Measurements from ENCODE around the gene ZNF544. TPM values are rescaled to one million over a fixed set of nuclear protein-coding genes. Genes with fewer than 3 reads are reported as not detected.
"Not testable (repeated sequence)": the region's sequence is repeated elsewhere in the genome, so short reads cannot be mapped to it uniquely, and the experiment has no call there.

The ZNF544 gene
- total and polyA plus RNA-seq, 2 experiments from 2014 or later = 35.9 to 103 TPM

GRCh38 chr19:58229255-58229639 is 533 bp downstream of the ZNF544 start:
- H3K27ac ChIP-seq = peak overlapping the region; percentile 84
- peaks cover 30% of the 10 kb centered on the region for H3K36me3 ChIP-seq
- TF ChIP-seq CTCF (IDR thresholded peaks at IDR 0.05; ENCODE audit: low read depth, low read length) = no peak
- no peaks in the 10 kb centered on the region for H3K27me3 ChIP-seq
- peak overlapping the region; percentile 53 for H3K4me3 ChIP-seq
- H3K9me3 ChIP-seq (ENCODE audit: low read depth) = no peaks in the 10 kb centered on the region
- DNase-seq (ENCODE audit: low read depth in 1 of 2, low spot score in 1 of 2) = peak; percentile 36
- H3K4me1 ChIP-seq (ENCODE audit: low read depth) = peaks cover 5% of the 10 kb centered on the region

GRCh38 chr19:58237324-58237723 is 8.6 kb downstream of the ZNF544 start:
- no peak for DNase-seq (ENCODE audit: low read depth in 1 of 2, low spot score in 1 of 2)
- Histone ChIP-seq H3K27ac (no peak overlapping the region), H3K27me3 (no peaks in the 10 kb centered on the region), H3K4me3 (no peak overlapping the region), H3K36me3 (peaks cover 31% of the 10 kb centered on the region), H3K9me3 (ENCODE audit: low read depth) (no peaks in the 10 kb centered on the region), H3K4me1 (ENCODE audit: low read depth) (no peaks in the 10 kb centered on the region)
- TF ChIP-seq CTCF (IDR thresholded peaks at IDR 0.05; ENCODE audit: low read depth, low read length) = no peak

GRCh38 chr19:58243351-58243750 is 14.6 kb downstream of the ZNF544 start:
- Histone ChIP-seq H3K4me1 (ENCODE audit: low read depth) (no peaks in the 10 kb centered on the region), H3K27ac (no peak overlapping the region), H3K27me3 (no peaks in the 10 kb centered on the region), H3K4me3 (no peak overlapping the region), H3K36me3 (peaks cover 61% of the 10 kb centered on the region), H3K9me3 (ENCODE audit: low read depth) (peaks cover under 1% of the 10 kb centered on the region)
- no peak for TF ChIP-seq CTCF (IDR thresholded peaks at IDR 0.05; ENCODE audit: low read depth, low read length)
- DNase-seq (ENCODE audit: low read depth in 1 of 2, low spot score in 1 of 2) = no peak

GRCh38 chr19:58248886-58249285 is 20.2 kb downstream of the ZNF544 start:
- no peak overlapping the region for H3K27ac ChIP-seq
- H3K27me3 ChIP-seq = no peaks in the 10 kb centered on the region
- TF ChIP-seq CTCF (IDR thresholded peaks at IDR 0.05; ENCODE audit: low read depth, low read length) = no peak
- no peak overlapping the region for H3K4me3 ChIP-seq
- no peaks in the 10 kb centered on the region for H3K4me1 ChIP-seq (ENCODE audit: low read depth)
- peaks cover 23% of the 10 kb centered on the region for H3K9me3 ChIP-seq (ENCODE audit: low read depth)
- H3K36me3 ChIP-seq = peaks cover 77% of the 10 kb centered on the region
- DNase-seq (ENCODE audit: low read depth in 1 of 2, low spot score in 1 of 2) = no peak

GRCh38 chr19:58252102-58252685 is 23.5 kb downstream of the ZNF544 start:
- Histone ChIP-seq H3K36me3 (peaks cover 56% of the 10 kb centered on the region), H3K9me3 (ENCODE audit: low read depth) (peaks cover 23% of the 10 kb centered on the region)

GRCh38 chr19:58258259-58258658 is 29.5 kb downstream of the ZNF544 start:
- Histone ChIP-seq H3K9me3 (ENCODE audit: low read depth) (peaks cover 19% of the 10 kb centered on the region), H3K36me3 (peaks cover 44% of the 10 kb centered on the region)
- not testable (repeated sequence) for H3K4me1 ChIP-seq (ENCODE audit: low read depth); H3K4me3 ChIP-seq; DNase-seq (ENCODE audit: low read depth in 1 of 2, low spot score in 1 of 2); H3K27ac ChIP-seq; H3K27me3 ChIP-seq

More at GRCh38 chr19:58252102-58252685, 23.5 kb downstream of the ZNF544 start:
- H3K4me3 ChIP-seq = no peak overlapping the region
- DNase-seq (ENCODE audit: low read depth in 1 of 2, low spot score in 1 of 2) = no peak
- no peaks in the 10 kb centered on the region for H3K4me1 ChIP-seq (ENCODE audit: low read depth)
- H3K27me3 ChIP-seq = no peaks in the 10 kb centered on the region
- H3K27ac ChIP-seq = no peak overlapping the region
- TF ChIP-seq CTCF (IDR thresholded peaks at IDR 0.05; ENCODE audit: low read depth, low read length) = no peak
